Globus pallidus (tissue), 1 donor: ENCODE results near the gene ZDHHC6.
"Not testable (repeated sequence)": the region's sequence is repeated elsewhere in the genome, so short reads cannot be mapped to it uniquely, and the experiment has no call there.

Experiments
- DNase-seq: peaks from one replicate; pipeline ENCODE4 v3.0.0-alpha.2; 2015; ENCODE audit warnings: low spot score

The ZDHHC6 gene

GRCh38 chr10:112390125-112390703, 56.5 kb downstream of the ZDHHC6 start:
- DNase-seq = no peak

GRCh38 chr10:112389271-112389822, 57.4 kb downstream of the ZDHHC6 start:
- no peak for DNase-seq

GRCh38 chr10:112388548-112388947, 58.2 kb downstream of the ZDHHC6 start:
- no peak for DNase-seq

GRCh38 chr10:112388056-112388455, 58.7 kb downstream of the ZDHHC6 start:
- not testable (repeated sequence) for DNase-seq

- DNase-seq = no peak
Observed at GRCh38 chr10:112385201-112385600, 61.5 kb downstream of the ZDHHC6 start.

GRCh38 chr10:112384141-112384540, 62.6 kb downstream of the ZDHHC6 start:
- DNase-seq = no peak

GRCh38 chr10:112383325-112383724, 63.4 kb downstream of the ZDHHC6 start:
- DNase-seq = no peak

- no peak for DNase-seq
Observed at GRCh38 chr10:112382515-112383235, 64.0 kb downstream of the ZDHHC6 start.
